HEK293T (cell line): Measurements from ENCODE around the gene SNX14.
A peak's percentile ranks its signal among the peaks of the same experiment; 100 is the strongest.
"Not testable (repeated sequence)": the region's sequence is repeated elsewhere in the genome, so short reads cannot be mapped to it uniquely, and the experiment has no call there.

ENCODE experiments used
- CTCF ChIA-PET: fragments of 350-600 bp; formaldehyde crosslinking; extraction: SDS; loops from one replicate; lab custom pipeline; 2021; ENCODE audit warnings: antibody characterized with exemption, inconsistent platforms; lab: Yijun Ruan, JAX
- POLR2A ChIA-PET: fragments of 350-600 bp; formaldehyde crosslinking; extraction: SDS; loops from one replicate; lab custom pipeline; 2020; ENCODE audit warnings: antibody characterized with exemption, inconsistent platforms; lab: Yijun Ruan, JAX
- DNase-seq: peaks from one replicate; pipeline ENCODE4 v3.0.0; 2012; ENCODE audit warnings: mixed read lengths; ENCODE audit errors: extremely low spot score
- ARNT ChIP-seq: fragments of 450-650 bp; IDR thresholded peaks from 2 replicates; pipeline ENCODE4 v1.6.1; 2017; ENCODE audit warnings: mild to moderate bottlenecking
- BHLHE40 ChIP-seq: fragments of 450-650 bp; IDR thresholded peaks from 2 replicates; pipeline ENCODE4 v1.6.1; 2016; ENCODE audit warnings: mild to moderate bottlenecking, moderate library complexity, borderline replicate concordance
- CTBP1 ChIP-seq: fragments of 450-650 bp; IDR thresholded peaks from 2 replicates; pipeline ENCODE4 v1.6.1; 2016; ENCODE audit warnings: borderline replicate concordance
- ELF4 ChIP-seq: fragments of 450-650 bp; IDR thresholded peaks from 2 replicates; pipeline ENCODE4 v1.6.1; 2017; ENCODE audit warnings: antibody characterized with exemption
- FOXA1 ChIP-seq: fragments of 450-650 bp; IDR thresholded peaks from 2 replicates; pipeline ENCODE4 v1.6.1; 2016; ENCODE audit warnings: mild to moderate bottlenecking
- FOXK2 ChIP-seq: fragments of 450-650 bp; IDR thresholded peaks from 2 replicates; pipeline ENCODE4 v1.6.1; 2016; ENCODE audit warnings: mild to moderate bottlenecking
- FOXM1 ChIP-seq: fragments of 450-650 bp; IDR thresholded peaks from 2 replicates; pipeline ENCODE4 v1.6.1; 2017; ENCODE audit warnings: mild to moderate bottlenecking, borderline replicate concordance
- HDGF ChIP-seq: fragments of 450-650 bp; IDR thresholded peaks from 2 replicates; pipeline ENCODE4 v1.6.1; 2017; ENCODE audit warnings: antibody characterized with exemption, borderline replicate concordance
- L3MBTL2 ChIP-seq: fragments of 450-650 bp; conservative IDR thresholded peaks from 2 replicates; pipeline ENCODE4 v1.6.1; 2016; ENCODE audit warnings: mild to moderate bottlenecking
- LEF1 ChIP-seq: fragments of 450-650 bp; IDR thresholded peaks from 2 replicates; pipeline ENCODE4 v1.6.1; 2017; ENCODE audit warnings: mild to moderate bottlenecking, borderline replicate concordance
- NFRKB ChIP-seq: fragments of 450-650 bp; IDR thresholded peaks from 2 replicates; pipeline ENCODE4 v1.6.1; 2016; ENCODE audit warnings: mild to moderate bottlenecking, moderate library complexity
- SP1 ChIP-seq: fragments of 450-650 bp; IDR thresholded peaks from 2 replicates; pipeline ENCODE4 v1.6.1; 2017
- SUZ12 ChIP-seq: fragments of 450-650 bp; IDR thresholded peaks from 2 replicates; pipeline ENCODE4 v1.6.1; 2016; ENCODE audit warnings: mild to moderate bottlenecking
- TARDBP ChIP-seq: fragments of 450-650 bp; IDR thresholded peaks from 2 replicates; pipeline ENCODE4 v1.6.1; 2016
- ZNF384 ChIP-seq: fragments of 450-650 bp; IDR thresholded peaks from 2 replicates; pipeline ENCODE4 v1.6.1; 2016
- TF ChIP-seq, protein P1 (sequence below): fragments of 450-650 bp; IDR thresholded peaks from 2 replicates; pipeline ENCODE4 v1.6.1; 2016

The SNX14 gene

DNA sequence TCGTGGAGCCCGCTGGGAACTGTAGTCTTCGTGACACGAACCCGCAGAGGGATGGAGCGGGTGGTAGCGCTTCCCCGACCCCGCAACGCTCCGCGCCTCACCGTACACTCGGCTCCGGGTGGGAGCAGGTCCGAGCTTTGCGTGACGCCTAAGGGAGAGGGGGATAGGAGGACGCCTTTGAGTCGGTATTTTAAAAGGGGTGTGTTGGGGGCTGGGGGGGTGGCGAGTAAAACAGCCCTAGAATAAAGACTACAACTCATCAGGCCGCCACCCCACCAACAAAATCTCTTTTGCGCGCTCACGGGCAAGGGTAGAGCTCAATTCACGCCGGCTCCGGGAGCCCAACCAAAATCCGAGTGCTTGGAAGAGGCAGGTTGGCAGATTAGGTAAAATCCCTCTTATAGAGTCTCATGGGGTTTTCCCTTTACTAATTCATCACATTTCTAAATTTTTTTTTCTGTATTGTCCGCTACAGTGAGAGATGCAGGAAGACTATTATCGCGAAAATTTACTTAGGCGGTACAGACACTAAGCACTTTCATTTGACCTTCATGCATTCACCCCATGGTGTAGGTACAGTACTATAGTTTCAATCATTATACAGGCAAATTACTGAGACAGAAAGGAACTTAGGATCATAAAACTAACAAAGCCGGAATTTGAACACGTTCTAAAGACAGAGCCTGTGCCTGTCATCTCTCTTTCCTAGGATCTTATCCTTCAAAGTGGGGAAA is 706 bp upstream of the SNX14 start:
- ChIA-PET CTCF (interaction anchor here (0.6 kb wide), 1 partner anchor 111 kb away, joined by 3 read pairs; no protein-coding TSS in a partner anchor), POLR2A (interaction anchor here (0.5 to 2.3 kb wide), 7 partner anchors 11 to 84 kb away, joined by 3 to 24 read pairs (median 9); partner anchors contain the start of gene SYNCRIP)
- no peak for TF ChIP-seq FOXK2
- peak; percentile 31; the same call in 1 of the 2 replicates for TF ChIP-seq L3MBTL2
- no peak for DNase-seq

DNA sequence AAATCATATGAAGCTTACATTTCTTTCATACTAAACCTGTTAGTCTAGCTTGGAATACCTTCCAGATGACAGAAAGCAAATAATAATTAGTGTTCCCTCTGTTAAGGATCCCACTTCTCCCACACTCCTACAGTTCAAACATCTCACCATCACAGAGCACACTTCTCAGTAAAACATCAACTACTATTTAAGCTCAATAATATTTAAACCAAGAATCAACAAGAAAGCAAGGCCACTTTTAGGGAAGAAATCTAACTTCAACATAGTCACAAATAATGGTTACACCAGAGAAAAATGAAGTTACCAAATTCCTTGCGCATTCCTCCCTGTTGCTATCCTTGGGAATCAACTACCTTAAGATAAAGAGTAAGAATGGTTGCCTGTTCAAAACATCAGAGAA is 1.6 kb downstream of the SNX14 start:
- TF ChIP-seq FOXK2 (no peak), ZNF384 (no peak), ELF4 (no peak), CTBP1 (no peak), SUZ12 (no peak), HDGF (no peak), FOXM1 (no peak), NFRKB (no peak), FOXA1 (no peak), BHLHE40 (no peak), ARNT (no peak), L3MBTL2 (no peak), TARDBP (no peak), LEF1 (no peak), SP1 (no peak)
- TF ChIP-seq, protein P1, sequence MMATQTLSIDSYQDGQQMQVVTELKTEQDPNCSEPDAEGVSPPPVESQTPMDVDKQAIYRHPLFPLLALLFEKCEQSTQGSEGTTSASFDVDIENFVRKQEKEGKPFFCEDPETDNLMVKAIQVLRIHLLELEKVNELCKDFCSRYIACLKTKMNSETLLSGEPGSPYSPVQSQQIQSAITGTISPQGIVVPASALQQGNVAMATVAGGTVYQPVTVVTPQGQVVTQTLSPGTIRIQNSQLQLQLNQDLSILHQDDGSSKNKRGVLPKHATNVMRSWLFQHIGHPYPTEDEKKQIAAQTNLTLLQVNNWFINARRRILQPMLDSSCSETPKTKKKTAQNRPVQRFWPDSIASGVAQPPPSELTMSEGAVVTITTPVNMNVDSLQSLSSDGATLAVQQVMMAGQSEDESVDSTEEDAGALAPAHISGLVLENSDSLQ = no peak
- no peak for DNase-seq
- ChIA-PET CTCF (interaction anchor here (0.6 kb wide), 1 partner anchor 44 kb away, joined by 3 read pairs; no protein-coding TSS in a partner anchor), POLR2A (interaction anchor here (2.3 kb wide), 1 partner anchor 83 kb away, joined by 11 read pairs; no protein-coding TSS in a partner anchor)

DNA sequence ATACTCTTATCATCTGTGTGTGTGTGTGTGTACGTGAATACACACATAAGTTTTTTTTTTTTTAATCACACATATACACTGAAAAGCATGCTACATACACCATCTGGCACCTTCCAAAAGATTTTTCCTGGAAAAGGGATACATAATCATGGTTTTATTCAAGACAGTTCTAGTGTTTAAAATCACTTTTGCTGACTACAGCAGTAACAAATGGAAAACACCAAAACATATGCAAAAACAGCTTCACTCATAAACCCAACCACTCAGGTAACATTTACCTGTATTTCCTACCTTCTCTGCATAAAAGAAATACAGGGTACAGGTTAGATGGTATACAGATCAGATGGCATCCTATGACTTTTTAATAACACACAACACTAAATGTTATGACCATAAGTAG is 2.5 kb downstream of the SNX14 start:
- no peak for TF ChIP-seq TARDBP
- TF ChIP-seq SUZ12 = no peak
- no peak for TF ChIP-seq L3MBTL2
- no peak for TF ChIP-seq LEF1
- TF ChIP-seq FOXK2 = no peak
- TF ChIP-seq ARNT = no peak
- TF ChIP-seq FOXM1 = no peak
- no peak for TF ChIP-seq ZNF384
- no peak for TF ChIP-seq FOXA1
- TF ChIP-seq, protein P1 = no peak
- TF ChIP-seq BHLHE40 = no peak
- TF ChIP-seq NFRKB = no peak
- TF ChIP-seq CTBP1 = no peak
- no peak for DNase-seq
- CTCF ChIA-PET = no interaction called here
- POLR2A ChIA-PET = interaction anchor here (1.4 kb wide), 1 partner anchor 87 kb away, joined by 4 read pairs; no protein-coding TSS in a partner anchor

DNA sequence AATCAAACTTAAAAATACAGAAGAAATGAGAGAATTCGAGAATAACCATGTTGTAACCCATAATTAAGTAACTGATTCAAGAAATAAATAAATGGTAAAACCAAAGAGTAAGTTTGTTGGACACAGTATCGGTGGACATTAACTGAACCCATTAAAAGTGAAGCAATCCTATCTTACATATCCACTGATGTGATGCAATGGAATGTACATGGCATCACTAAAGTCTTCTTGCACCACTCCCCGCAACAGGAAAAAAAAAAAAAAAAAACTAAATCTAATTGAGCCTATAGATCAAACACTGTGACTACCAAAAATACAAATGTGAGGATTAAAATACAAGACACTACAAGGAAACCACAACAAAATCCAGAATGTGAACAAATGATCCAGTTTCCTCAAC is 7.9 kb downstream of the SNX14 start:
- ChIA-PET CTCF (no interaction called here), POLR2A (no interaction called here)

DNA sequence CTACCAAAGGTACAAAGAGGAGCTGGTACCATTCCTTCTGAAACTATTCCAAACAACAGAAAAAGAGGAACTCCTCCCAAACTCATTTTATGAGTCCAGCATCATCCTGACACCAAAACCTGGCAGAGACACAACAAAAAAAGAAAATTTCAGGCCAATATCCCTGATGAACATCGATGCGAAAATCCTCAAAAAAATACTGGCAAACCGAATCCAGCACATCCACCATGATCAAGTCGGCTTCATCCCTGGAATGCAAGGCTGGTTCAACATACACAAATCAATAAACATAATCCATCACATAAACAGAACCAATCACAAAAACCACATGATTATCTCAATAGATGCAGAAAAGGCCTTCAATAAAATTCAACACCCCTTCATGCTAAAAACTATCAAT is 10.8 kb downstream of the SNX14 start:
- CTCF ChIA-PET, POLR2A ChIA-PET, DNase-seq: not testable (repeated sequence)

More for the DNA sequence above, 7.9 kb downstream of the SNX14 start:
- TF ChIP-seq ZNF384 (no peak), ARNT (no peak), LEF1 (no peak), NFRKB (no peak), L3MBTL2 (no peak)
- TF ChIP-seq, protein P1 = no peak
- no peak for DNase-seq

DNA sequence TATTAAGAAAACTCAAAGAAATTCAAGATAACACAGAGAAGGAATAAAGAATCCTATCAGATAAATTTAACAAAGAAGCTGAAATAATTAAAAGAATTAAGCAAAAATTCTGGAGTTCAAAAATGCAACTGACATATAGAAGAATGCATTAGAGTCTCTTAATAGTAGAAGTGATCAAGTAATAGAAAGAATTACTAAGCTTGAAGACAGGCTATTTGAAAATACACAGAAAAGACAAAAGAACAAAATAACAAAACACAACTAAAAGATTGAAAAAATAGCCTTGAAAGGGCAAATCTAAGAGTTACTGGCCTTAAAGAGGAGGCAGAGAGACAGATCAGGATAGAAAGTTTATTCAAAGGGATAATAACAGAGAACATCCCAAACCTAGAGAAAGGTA is 12.1 kb downstream of the SNX14 start:
- DNase-seq = no peak
- CTCF ChIA-PET = no interaction called here
- TF ChIP-seq HDGF (no peak), ZNF384 (no peak), NFRKB (no peak), SP1 (no peak), FOXA1 (no peak), FOXK2 (no peak), TARDBP (no peak), FOXM1 (no peak), BHLHE40 (no peak), ARNT (no peak)
- TF ChIP-seq, protein P1 = no peak
- POLR2A ChIA-PET = no interaction called here
